Thoracic aorta (tissue), 2 donors: ENCODE results near the gene ANO10. TPM values are rescaled to one million over a fixed set of nuclear protein-coding genes. Genes with fewer than 3 reads are reported as not detected.

Source experiments
- ATAC-seq: fragments of 150-250 bp; one replicate; pipeline ENCODE4 v1.8.0; 2017; ENCODE audit warnings: low read depth; ENCODE audit not compliant: insufficient number of reproducible peaks, low FRiP score
- DNase-seq: peaks from one replicate; pipeline ENCODE4 v3.0.0-alpha.2; 2020; ENCODE audit warnings: low spot score
- H3K27ac ChIP-seq, 2 donors: fragments of 200-600 bp; sonication (generic); 1 replicate in 1 of 2; 2 replicates in 1 of 2; pipeline ENCODE4 v1.5.1; 2016; ENCODE audit warnings: mild to moderate bottlenecking in 2 of 2, moderate library complexity in 2 of 2
- H3K27me3 ChIP-seq: fragments of 200-600 bp; sonication (generic); replicated peaks from 2 replicates; pipeline ENCODE4 v1.6.0; 2016; ENCODE audit warnings: mild to moderate bottlenecking; ENCODE audit not compliant: insufficient read depth
- H3K36me3 ChIP-seq: fragments of 200-600 bp; sonication (generic); one replicate; pipeline ENCODE4 v1.5.1; 2016
- H3K4me1 ChIP-seq, 2 donors: fragments of 200-600 bp; sonication (generic); 1 replicate in 1 of 2; 2 replicates in 1 of 2; pipeline versions ENCODE4 v1.5.1 to v1.6.0; 2016; ENCODE audit warnings: low read depth in 2 of 2, mild to moderate bottlenecking in 1 of 2; ENCODE audit not compliant: control insufficient read depth in 1 of 2
- H3K4me3 ChIP-seq: fragments of 200-600 bp; sonication (generic); 2 replicates; pipeline ENCODE4 v1.5.1; 2016; ENCODE audit warnings: mild to moderate bottlenecking
- H3K9me3 ChIP-seq: fragments of 200-600 bp; sonication (generic); 2 replicates; pipeline ENCODE4 v1.5.1; 2016
- total RNA-seq, 2 donors: library from RNA; depleted of rRNA; stranded (reverse); fragments of >200 nt; gene quantifications; one replicate each; pipeline versions ENCODE4 v1.1.0 to v1.2.3, GENCODE V29; 2016
- TF ChIP-seq, protein P1 (sequence below): fragments of 200-600 bp; sonication (generic); IDR thresholded peaks from one replicate; pipeline ENCODE4 v1.5.1; 2019; ENCODE audit warnings: antibody characterized with exemption

The ANO10 gene
- total RNA-seq, 2 donors from 2014 or later, result 22.4 to 23.2 TPM

DNA sequence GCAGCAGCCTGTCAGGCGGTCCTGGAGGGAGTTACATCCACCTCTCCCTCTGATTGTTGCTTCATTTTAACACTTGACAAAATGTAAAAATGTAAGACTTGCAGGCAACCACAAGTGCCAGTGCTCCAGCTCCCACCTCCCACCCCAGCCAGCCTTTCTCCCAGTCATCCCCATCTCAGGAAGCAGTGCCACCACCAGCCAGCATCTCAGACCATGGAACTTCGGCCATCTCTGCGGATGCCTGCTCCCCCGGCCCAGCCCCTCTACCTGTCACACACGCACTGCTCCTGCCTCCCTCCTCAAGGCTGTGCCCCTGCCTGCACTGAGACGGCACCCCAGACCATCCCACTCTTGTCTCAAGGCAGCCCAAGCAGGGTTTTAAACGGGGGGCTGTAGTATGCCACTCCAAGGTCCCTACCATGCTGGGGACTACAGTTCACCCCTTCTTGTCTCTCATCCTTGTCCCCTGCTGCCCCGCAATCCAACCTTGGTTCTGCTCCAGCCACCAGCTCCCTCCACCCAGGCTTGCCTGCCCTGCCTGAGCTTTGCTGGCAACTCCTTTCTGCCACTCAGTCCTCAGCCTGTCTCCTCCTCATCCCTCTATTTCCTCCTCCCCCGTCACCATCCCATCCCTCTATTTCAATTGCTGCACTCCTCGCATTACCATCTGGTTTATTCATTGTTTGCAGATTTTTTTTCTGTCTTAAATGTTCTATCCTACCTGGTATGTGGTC lies 249.6 kb downstream of the ANO10 start:
- DNase-seq (no peak), ATAC-seq (no peak)
- H3K9me3 ChIP-seq, result no peaks in the 10 kb centered on the region
- H3K27me3 ChIP-seq, result no peaks in the 10 kb centered on the region
- H3K4me1 ChIP-seq, result no peaks in the 10 kb centered on the region
- H3K4me3 ChIP-seq, result no peak overlapping the region
- H3K36me3 ChIP-seq, result no peaks in the 10 kb centered on the region
- TF ChIP-seq, protein P1, sequence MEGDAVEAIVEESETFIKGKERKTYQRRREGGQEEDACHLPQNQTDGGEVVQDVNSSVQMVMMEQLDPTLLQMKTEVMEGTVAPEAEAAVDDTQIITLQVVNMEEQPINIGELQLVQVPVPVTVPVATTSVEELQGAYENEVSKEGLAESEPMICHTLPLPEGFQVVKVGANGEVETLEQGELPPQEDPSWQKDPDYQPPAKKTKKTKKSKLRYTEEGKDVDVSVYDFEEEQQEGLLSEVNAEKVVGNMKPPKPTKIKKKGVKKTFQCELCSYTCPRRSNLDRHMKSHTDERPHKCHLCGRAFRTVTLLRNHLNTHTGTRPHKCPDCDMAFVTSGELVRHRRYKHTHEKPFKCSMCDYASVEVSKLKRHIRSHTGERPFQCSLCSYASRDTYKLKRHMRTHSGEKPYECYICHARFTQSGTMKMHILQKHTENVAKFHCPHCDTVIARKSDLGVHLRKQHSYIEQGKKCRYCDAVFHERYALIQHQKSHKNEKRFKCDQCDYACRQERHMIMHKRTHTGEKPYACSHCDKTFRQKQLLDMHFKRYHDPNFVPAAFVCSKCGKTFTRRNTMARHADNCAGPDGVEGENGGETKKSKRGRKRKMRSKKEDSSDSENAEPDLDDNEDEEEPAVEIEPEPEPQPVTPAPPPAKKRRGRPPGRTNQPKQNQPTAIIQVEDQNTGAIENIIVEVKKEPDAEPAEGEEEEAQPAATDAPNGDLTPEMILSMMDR, result no peak
- H3K27ac ChIP-seq, result no peak overlapping the region

DNA sequence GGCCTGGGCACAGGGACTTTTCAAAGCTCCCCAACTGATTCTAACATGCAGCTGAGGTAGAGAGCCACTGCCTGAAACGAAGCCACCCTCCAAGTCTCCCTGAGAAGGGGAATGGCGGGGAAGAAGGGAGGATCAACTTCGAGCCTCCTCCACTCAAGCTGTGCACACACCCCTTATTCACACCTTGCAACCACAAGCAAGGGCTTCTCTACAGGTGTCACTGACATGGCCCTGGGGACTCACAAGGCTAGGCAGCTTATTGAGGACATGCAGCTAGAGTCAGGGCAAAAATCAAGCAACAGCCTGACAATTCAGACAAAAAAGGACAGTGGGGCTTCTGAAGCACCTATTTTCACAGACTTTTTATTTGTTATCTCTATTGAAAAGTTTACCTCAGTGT lies 250.3 kb downstream of the ANO10 start:
- ATAC-seq, result no peak
- H3K27ac ChIP-seq, result no peak overlapping the region
- H3K4me1 ChIP-seq, result peaks cover 0 to 3% of the 10 kb centered on the region in 2 donors
- no peak for DNase-seq
- H3K9me3 ChIP-seq, result no peaks in the 10 kb centered on the region
- no peaks in the 10 kb centered on the region for H3K36me3 ChIP-seq
- no peak overlapping the region for H3K4me3 ChIP-seq
- TF ChIP-seq, protein P1, result no peak
- H3K27me3 ChIP-seq, result no peaks in the 10 kb centered on the region

DNA sequence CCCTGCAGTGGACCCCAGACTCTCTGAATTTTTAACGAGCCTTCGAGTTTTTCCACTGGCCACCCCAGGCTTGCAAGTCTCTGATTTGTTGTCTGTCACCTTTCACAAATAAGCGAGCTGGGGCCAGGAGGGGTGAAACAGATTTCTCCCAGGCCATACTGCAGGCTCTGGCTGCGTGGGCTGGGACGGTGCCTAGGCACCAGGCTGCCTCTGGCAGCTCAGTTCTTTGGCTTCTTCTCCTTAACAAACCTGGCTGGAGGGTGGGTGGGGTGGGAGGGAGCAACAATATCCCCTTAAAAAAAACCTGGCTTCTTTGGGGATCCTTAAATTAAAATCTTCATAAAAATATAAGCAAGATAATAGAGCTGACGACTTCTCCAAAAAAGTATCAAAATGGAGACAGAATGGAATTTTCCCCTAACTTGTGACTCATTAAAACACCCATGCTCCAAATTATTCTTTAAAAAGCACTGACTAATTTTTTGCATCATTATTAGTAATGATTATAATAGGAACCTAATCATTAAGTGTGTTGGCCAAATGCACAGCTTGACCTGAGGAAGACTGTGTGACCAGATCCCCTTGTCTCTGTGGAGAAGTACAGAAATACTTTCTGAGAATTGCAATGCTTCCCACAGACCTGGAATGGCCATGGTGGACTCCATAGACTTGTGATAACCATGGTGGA lies 251.4 kb downstream of the ANO10 start:
- peaks cover 0 to 10% of the 10 kb centered on the region in 2 donors for H3K4me1 ChIP-seq
- no peak overlapping the region for H3K27ac ChIP-seq
- H3K4me3 ChIP-seq, result no peak overlapping the region
- no peaks in the 10 kb centered on the region for H3K9me3 ChIP-seq
- DNase-seq (no peak), ATAC-seq (no peak)
- H3K36me3 ChIP-seq, result peaks cover 4% of the 10 kb centered on the region
- H3K27me3 ChIP-seq, result no peaks in the 10 kb centered on the region
- TF ChIP-seq, protein P1, result no peak

DNA sequence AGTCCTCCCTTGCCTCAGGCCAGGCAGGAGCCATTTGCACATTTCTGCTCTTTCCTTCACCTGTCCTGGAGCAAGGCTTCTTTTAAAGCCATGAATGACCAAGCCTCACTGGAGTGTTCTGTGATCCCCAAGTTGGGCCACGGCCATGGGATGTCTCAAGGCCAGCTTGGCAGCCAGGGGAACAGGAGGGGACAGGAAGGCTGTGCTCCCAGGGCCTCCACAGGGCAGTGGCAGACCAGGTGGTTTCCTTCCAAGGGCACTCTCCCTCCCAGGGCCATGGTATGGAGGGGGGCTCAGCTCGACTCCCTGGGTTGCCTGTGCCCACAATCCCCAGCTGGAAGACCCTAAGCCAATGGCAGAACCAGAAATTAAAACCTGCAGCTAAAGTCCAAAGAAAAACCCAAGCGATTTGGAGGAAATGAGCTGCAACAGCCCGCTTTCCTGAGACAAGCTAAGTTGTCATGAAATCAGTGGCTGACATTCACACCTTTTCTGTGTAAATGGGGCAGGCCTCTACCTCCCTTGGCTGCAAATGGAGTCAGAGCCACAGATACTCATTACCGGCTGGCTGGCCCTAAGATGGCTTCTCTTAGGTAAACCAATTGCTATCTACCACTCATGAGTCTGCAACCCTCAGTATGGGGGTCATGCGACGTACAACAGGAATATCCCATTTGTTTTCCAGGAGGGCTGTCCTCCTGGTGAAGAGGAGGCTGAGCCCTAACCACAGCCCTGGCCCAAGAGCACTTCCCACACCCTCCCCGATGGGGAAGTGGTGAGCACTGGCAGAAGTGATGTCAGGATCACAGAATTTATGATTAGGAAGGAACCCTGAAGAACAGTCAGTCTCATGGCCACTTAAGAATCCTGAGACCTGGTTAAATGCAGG lies 252.2 kb downstream of the ANO10 start:
- H3K9me3 ChIP-seq, result no peaks in the 10 kb centered on the region
- no peaks in the 10 kb centered on the region for H3K27me3 ChIP-seq
- H3K4me1 ChIP-seq, result peaks cover 0 to 10% of the 10 kb centered on the region in 2 donors
- ATAC-seq (no peak), DNase-seq (no peak)
- no peak overlapping the region for H3K27ac ChIP-seq
- peaks cover 4% of the 10 kb centered on the region for H3K36me3 ChIP-seq
- TF ChIP-seq, protein P1, result no peak
- H3K4me3 ChIP-seq, result no peak overlapping the region

DNA sequence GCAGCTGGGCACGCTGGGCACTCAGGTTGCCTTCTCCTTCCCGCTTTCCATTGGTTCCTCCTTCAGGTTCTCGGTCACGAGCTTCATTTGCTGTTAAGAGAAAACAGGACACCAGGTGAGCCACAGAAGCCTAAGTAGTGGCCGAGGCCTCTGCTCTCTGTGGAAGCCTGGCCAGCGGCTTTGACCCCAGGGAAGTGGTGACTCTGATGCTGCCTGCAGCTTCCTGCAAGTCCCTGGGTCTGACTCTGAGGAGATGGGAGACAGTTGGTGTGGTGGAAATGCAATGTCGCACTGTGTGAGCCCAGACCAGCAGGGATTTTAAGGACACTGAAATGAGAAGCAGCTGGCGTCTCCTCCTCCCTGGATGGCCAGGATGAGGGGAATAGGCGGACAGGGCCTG lies 254.9 kb downstream of the ANO10 start:
- peaks cover 0 to 10% of the 10 kb centered on the region in 2 donors for H3K4me1 ChIP-seq
- no peak overlapping the region for H3K4me3 ChIP-seq
- H3K36me3 ChIP-seq, result peaks cover 4% of the 10 kb centered on the region
- H3K27ac ChIP-seq, result no peak overlapping the region
- H3K9me3 ChIP-seq, result no peaks in the 10 kb centered on the region
- TF ChIP-seq, protein P1, result no peak
- H3K27me3 ChIP-seq, result no peaks in the 10 kb centered on the region
- no peak for ATAC-seq
- no peak for DNase-seq
